Activated T-helper 17 cell treated with anti-CD3 and anti-CD28 coated beads, Interleukin-2, amount 50 U/mL, for 72 hours (primary cell): Measurements from ENCODE around the gene DAPK2. TPM values are rescaled to one million over a fixed set of nuclear protein-coding genes. Genes with fewer than 3 reads are reported as not detected.
"Not testable (repeated sequence)": the region's sequence is repeated elsewhere in the genome, so short reads cannot be mapped to it uniquely, and the experiment has no call there.

Experiments used
- ATAC-seq: fragments of 150-1000 bp; cut with Tn5 transposase; replicated peaks from 2 replicates; pipeline ENCODE4 v1.10.0; 2021; ENCODE audit warnings: mild to moderate bottlenecking, moderate library complexity
- H3K27ac Mint-ChIP-seq: one replicate; pipeline ENCODE4 v1.8.0; 2022; ENCODE audit warnings: mixed read lengths
- H3K27me3 Mint-ChIP-seq: one replicate; pipeline ENCODE4 v1.8.0; 2022; ENCODE audit warnings: mixed read lengths
- H3K36me3 Mint-ChIP-seq: one replicate; pipeline ENCODE4 v1.8.0; 2022; ENCODE audit warnings: low read depth, mild to moderate bottlenecking, mixed read lengths
- H3K4me1 Mint-ChIP-seq: one replicate; pipeline ENCODE4 v1.8.0; 2022; ENCODE audit warnings: mixed read lengths
- H3K4me3 Mint-ChIP-seq: one replicate; pipeline ENCODE4 v1.8.0; 2022; ENCODE audit warnings: mild to moderate bottlenecking, mixed read lengths
- H3K9me3 Mint-ChIP-seq: one replicate; pipeline ENCODE4 v1.8.0; 2022; ENCODE audit warnings: mixed read lengths
- total RNA-seq, 2 donors: library from RNA; stranded (reverse); gene quantifications; one replicate each; pipeline ENCODE4 v1.2.3, GENCODE V29; 2022

The DAPK2 gene
- 10 to 100 TPM in 1 of 2 donors, under 1 TPM in 1; 0.82 to 10.6 TPM for total RNA-seq

GRCh38 chr15:64046421-64047153, at the start of gene DAPK2:
TSS of gene DAPK2 (minus strand) at chr15:64046485. CDS start at chr15:64040261, 6,224 bp downstream.
- peak; percentile 96 for ATAC-seq
- H3K4me1 Mint-ChIP-seq, result peaks cover 5% of the 10 kb centered on the region
- peak within 1 kb of the TSS; percentile 33 for H3K27ac Mint-ChIP-seq
- H3K9me3 Mint-ChIP-seq, result no peaks in the 10 kb centered on the region
- H3K4me3 Mint-ChIP-seq, result peak within 1 kb of the TSS; percentile 63
- H3K27me3 Mint-ChIP-seq, result peaks cover 8% of the 10 kb centered on the region
- no peaks in the 10 kb centered on the region for H3K36me3 Mint-ChIP-seq

- H3K4me1 Mint-ChIP-seq, result peaks cover 30% of the 10 kb centered on the region
- ATAC-seq, result no peak
- H3K4me3 Mint-ChIP-seq, result peak overlapping the region; percentile 97
- no peaks in the 10 kb centered on the region for H3K9me3 Mint-ChIP-seq
- peaks cover 35% of the 10 kb centered on the region for H3K36me3 Mint-ChIP-seq
- H3K27me3 Mint-ChIP-seq, result no peaks in the 10 kb centered on the region
- H3K27ac Mint-ChIP-seq, result peak overlapping the region; percentile 99
Measured at GRCh38 chr15:64095431-64095794, 49.1 kb upstream of the DAPK2 start.

GRCh38 chr15:64093627-64094417, 47.5 kb upstream of the DAPK2 start, which contains the start of gene CIAO2A:
TSS of gene CIAO2A (minus strand) at chr15:64093838. CDS start at chr15:64093768, 70 bp downstream.
- Mint-ChIP-seq H3K36me3 (peaks cover 45% of the 10 kb centered on the region), H3K27me3 (no peaks in the 10 kb centered on the region), H3K4me3 (peak within 1 kb of the TSS; percentile 97), H3K27ac (peak within 1 kb of the TSS; percentile 99), H3K4me1 (peaks cover 38% of the 10 kb centered on the region), H3K9me3 (no peaks in the 10 kb centered on the region)
- ATAC-seq, result peak; percentile 86

- Mint-ChIP-seq H3K9me3 (no peaks in the 10 kb centered on the region), H3K27me3 (no peaks in the 10 kb centered on the region), H3K4me3 (peak overlapping the region; percentile 97), H3K27ac (peak overlapping the region; percentile 99), H3K36me3 (peaks cover 50% of the 10 kb centered on the region), H3K4me1 (peaks cover 35% of the 10 kb centered on the region)
- peak; percentile 15 for ATAC-seq
Measured at GRCh38 chr15:64092864-64093626, 46.8 kb upstream of the DAPK2 start.

GRCh38 chr15:64092075-64092820, 46.0 kb upstream of the DAPK2 start:
- Mint-ChIP-seq H3K27ac (peak overlapping the region; percentile 99), H3K4me1 (peaks cover 27% of the 10 kb centered on the region), H3K27me3 (no peaks in the 10 kb centered on the region), H3K9me3 (no peaks in the 10 kb centered on the region), H3K4me3 (peak overlapping the region; percentile 97), H3K36me3 (peaks cover 50% of the 10 kb centered on the region)
- ATAC-seq, result no peak

GRCh38 chr15:64090527-64090926, 44.2 kb upstream of the DAPK2 start:
- H3K4me3 Mint-ChIP-seq, result no peak overlapping the region
- H3K9me3 Mint-ChIP-seq, result no peaks in the 10 kb centered on the region
- H3K27me3 Mint-ChIP-seq, result no peaks in the 10 kb centered on the region
- peaks cover 21% of the 10 kb centered on the region for H3K4me1 Mint-ChIP-seq
- H3K36me3 Mint-ChIP-seq, result peaks cover 55% of the 10 kb centered on the region
- ATAC-seq, result no peak
- peak overlapping the region; percentile 22 for H3K27ac Mint-ChIP-seq

GRCh38 chr15:64089543-64090280, 43.4 kb upstream of the DAPK2 start:
- Mint-ChIP-seq H3K27me3 (no peaks in the 10 kb centered on the region), H3K36me3 (peaks cover 62% of the 10 kb centered on the region), H3K9me3 (no peaks in the 10 kb centered on the region), H3K4me1 (peaks cover 21% of the 10 kb centered on the region), H3K27ac (no peak overlapping the region), H3K4me3 (no peak overlapping the region)
- no peak for ATAC-seq

GRCh38 chr15:64082757-64083156, 36.5 kb upstream of the DAPK2 start:
- Mint-ChIP-seq H3K36me3 (peaks cover 62% of the 10 kb centered on the region), H3K27ac (no peak overlapping the region), H3K4me1 (no peaks in the 10 kb centered on the region), H3K4me3 (no peak overlapping the region), H3K27me3 (no peaks in the 10 kb centered on the region), H3K9me3 (no peaks in the 10 kb centered on the region)
- no peak for ATAC-seq

- H3K9me3 Mint-ChIP-seq, H3K4me3 Mint-ChIP-seq, ATAC-seq, H3K27ac Mint-ChIP-seq, H3K27me3 Mint-ChIP-seq, H3K4me1 Mint-ChIP-seq: not testable (repeated sequence)
- peaks cover 58% of the 10 kb centered on the region for H3K36me3 Mint-ChIP-seq
Measured at GRCh38 chr15:64073496-64073895, 27.2 kb upstream of the DAPK2 start.

GRCh38 chr15:64072812-64073211, 26.5 kb upstream of the DAPK2 start:
- H3K4me3 Mint-ChIP-seq, result no peak overlapping the region
- no peaks in the 10 kb centered on the region for H3K9me3 Mint-ChIP-seq
- peaks cover 58% of the 10 kb centered on the region for H3K36me3 Mint-ChIP-seq
- H3K27me3 Mint-ChIP-seq, result no peaks in the 10 kb centered on the region
- no peaks in the 10 kb centered on the region for H3K4me1 Mint-ChIP-seq
- peak overlapping the region; percentile 30 for H3K27ac Mint-ChIP-seq
- ATAC-seq, result no peak

GRCh38 chr15:64071931-64072765, 25.9 kb upstream of the DAPK2 start:
- H3K9me3 Mint-ChIP-seq, result no peaks in the 10 kb centered on the region
- ATAC-seq, result no peak
- no peaks in the 10 kb centered on the region for H3K4me1 Mint-ChIP-seq
- no peak overlapping the region for H3K4me3 Mint-ChIP-seq
- H3K27ac Mint-ChIP-seq, result peak overlapping the region; percentile 30
- no peaks in the 10 kb centered on the region for H3K27me3 Mint-ChIP-seq
- peaks cover 52% of the 10 kb centered on the region for H3K36me3 Mint-ChIP-seq

GRCh38 chr15:64070965-64071851, 24.9 kb upstream of the DAPK2 start:
- H3K36me3 Mint-ChIP-seq, result peaks cover 48% of the 10 kb centered on the region
- ATAC-seq, result no peak
- no peaks in the 10 kb centered on the region for H3K4me1 Mint-ChIP-seq
- H3K27me3 Mint-ChIP-seq, result no peaks in the 10 kb centered on the region
- H3K27ac Mint-ChIP-seq, result no peak overlapping the region
- H3K9me3 Mint-ChIP-seq, result no peaks in the 10 kb centered on the region
- H3K4me3 Mint-ChIP-seq, result no peak overlapping the region
